Peyer's patch (tissue), 4 donors: ENCODE measurements around the gene FILIP1L.

Experiments
- CTCF ChIP-seq, 6 experiments: fragments of 450-650 bp in 4 of 6; fragments of 200-600 bp in 2 of 6; sonication (generic) in 1 of 6; IDR thresholded peaks; one replicate each; pipeline ENCODE4 v1.5.1; 2017 to 2019; ENCODE audit warnings: antibody characterized with exemption in 6 of 6, mild to moderate bottlenecking in 3 of 6, moderate library complexity in 1 of 6
- POLR2A ChIP-seq, 2 donors: fragments of 450-650 bp; IDR thresholded peaks; one replicate each; pipeline ENCODE4 v1.5.1; 2017; ENCODE audit warnings: antibody characterized with exemption in 2 of 2, mild to moderate bottlenecking in 2 of 2, moderate library complexity in 2 of 2

GRCh38 chr3:99871231-99872045, 242.9 kb downstream of the FILIP1L start:
- TF ChIP-seq CTCF (IDR thresholded peaks at IDR 0.05) (no peak), POLR2A (IDR thresholded peaks at IDR 0.05) (no peak)
